GM19099 (cell line): ENCODE data around the gene CDX1.

ENCODE experiments used
- POLR2A ChIP-seq: IDR thresholded peaks from 3 replicates; pipeline ENCODE4 v1.6.1; 2011; ENCODE audit warnings: low read depth; ENCODE audit not compliant: insufficient read length; ENCODE audit errors: extremely low read depth

Gene CDX1

DNA sequence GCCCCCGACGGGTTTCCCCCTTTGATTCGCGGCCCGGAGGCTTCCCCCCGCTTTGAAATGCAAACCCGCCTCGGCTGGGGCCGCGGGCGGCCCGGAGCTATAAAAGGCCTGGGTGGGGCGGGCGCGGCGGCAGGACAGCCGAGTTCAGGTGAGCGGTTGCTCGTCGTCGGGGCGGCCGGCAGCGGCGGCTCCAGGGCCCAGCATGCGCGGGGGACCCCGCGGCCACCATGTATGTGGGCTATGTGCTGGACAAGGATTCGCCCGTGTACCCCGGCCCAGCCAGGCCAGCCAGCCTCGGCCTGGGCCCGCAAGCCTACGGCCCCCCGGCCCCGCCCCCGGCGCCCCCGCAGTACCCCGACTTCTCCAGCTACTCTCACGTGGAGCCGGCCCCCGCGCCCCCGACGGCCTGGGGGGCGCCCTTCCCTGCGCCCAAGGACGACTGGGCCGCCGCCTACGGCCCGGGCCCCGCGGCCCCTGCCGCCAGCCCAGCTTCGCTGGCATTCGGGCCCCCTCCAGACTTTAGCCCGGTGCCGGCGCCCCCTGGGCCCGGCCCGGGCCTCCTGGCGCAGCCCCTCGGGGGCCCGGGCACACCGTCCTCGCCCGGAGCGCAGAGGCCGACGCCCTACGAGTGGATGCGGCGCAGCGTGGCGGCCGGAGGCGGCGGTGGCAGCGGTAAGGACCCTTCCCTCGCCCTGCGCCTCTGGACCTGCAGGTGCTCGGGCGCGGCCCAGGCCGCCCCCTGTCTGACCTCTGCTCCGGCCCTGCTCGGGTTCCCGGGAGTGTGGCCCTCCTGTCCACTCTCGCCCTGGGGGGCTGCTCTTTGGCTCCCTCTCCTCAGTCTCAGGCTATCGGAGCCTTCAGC, at the start of gene CDX1:
Gene CDX1, plus strand, starts transcription at position 129 of the 862 bp plus-strand sequence. Its CDS starts 99 bp downstream, at position 228.
- TF ChIP-seq POLR2A: no peak

DNA sequence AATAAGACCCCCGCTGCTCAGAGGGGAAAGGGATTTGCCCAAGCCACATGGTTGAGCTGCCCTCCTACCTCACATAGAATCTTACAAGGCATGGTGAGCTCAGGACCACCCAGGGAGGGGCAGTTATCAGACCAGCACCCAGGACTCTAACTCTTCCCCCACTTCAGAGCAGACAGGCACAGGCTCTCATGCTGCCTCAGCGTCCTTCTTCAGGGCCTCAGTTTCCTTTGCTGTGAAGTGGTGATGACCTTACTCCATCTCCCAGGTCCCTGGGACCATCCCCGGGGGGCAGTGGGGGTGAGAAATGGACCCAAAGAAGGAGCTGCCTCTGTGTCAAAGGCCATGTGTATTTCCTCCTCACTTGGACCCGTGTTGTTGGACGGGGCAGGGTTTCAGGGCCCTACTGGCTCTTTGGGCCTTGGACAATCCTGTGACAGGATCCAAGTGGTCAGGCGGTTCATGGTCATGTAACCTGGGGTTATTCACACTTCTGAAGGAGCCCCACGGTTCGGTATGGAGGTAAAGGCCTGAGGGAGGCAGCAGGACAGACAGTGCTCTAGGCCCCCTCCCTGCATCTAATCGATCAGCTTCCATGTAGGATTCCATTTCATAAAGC, 48.5 kb upstream of the CDX1 start:
- TF ChIP-seq POLR2A: no peak

DNA sequence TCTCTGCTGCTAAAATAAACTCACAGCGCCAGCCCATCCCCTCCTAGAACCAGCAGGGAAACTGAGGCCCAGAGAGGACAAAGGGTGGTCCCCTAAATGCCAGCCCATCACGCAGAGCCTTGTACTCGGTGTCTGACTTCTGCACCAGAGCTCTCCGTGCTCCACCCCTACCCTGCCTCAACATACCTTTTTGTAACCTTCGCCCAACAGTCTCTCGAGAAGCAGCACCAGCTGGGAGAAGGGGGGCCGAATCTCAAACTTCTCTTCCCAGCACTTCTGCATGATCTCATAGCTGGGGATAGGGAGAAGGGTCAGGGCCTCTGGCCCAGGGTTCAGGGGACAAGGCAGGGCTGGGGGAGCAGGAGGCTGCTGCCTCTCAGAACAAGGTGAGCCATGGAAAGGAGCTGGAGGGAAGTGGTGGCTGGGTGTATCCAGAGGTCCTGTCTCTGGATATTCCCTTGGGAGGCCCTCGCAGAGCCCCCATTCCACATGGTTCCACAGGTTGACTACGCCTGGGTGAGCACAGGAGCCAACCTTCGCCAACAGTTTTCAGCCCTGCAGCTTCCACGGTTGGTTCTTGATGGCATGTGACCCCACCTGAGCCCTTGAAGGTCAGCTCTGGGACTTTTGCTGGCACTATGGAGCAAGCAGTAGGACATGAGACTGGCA, 47.9 kb upstream of the CDX1 start:
- TF ChIP-seq POLR2A: no peak

DNA sequence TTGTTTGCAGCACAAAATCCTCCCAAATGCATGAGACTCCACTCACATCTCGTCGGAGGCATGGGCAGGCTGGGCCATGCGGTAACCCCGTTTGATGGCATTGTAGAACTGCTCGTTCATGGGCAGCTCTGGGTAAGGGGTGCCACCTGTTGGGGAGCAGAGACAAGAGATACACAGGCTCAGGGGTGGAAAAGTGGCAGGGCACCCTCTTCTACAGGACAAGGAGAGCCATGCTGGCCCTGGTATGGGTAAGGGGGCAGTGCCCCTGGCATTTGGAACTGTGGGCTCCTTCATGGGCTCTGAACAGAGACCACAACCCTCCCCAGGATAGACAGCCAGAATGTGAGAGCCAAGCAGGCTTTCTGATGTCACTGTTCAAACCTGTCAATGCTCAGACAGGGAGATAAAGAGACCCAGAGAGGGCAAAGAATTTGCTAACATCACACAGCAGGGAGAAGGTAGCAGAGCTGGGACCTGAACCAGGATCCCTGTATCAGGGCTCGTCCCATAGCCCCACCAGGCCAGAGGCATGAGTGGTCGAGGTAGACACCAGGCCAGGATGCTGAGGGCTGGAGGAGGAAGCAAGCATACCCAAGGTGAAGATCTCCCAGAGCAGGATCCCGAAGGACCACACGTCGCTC, 47.0 kb upstream of the CDX1 start:
- TF ChIP-seq POLR2A: no peak

GRCh38 chr5:150120062-150120441, 46.5 kb upstream of the CDX1 start:
- TF ChIP-seq POLR2A: no peak

DNA sequence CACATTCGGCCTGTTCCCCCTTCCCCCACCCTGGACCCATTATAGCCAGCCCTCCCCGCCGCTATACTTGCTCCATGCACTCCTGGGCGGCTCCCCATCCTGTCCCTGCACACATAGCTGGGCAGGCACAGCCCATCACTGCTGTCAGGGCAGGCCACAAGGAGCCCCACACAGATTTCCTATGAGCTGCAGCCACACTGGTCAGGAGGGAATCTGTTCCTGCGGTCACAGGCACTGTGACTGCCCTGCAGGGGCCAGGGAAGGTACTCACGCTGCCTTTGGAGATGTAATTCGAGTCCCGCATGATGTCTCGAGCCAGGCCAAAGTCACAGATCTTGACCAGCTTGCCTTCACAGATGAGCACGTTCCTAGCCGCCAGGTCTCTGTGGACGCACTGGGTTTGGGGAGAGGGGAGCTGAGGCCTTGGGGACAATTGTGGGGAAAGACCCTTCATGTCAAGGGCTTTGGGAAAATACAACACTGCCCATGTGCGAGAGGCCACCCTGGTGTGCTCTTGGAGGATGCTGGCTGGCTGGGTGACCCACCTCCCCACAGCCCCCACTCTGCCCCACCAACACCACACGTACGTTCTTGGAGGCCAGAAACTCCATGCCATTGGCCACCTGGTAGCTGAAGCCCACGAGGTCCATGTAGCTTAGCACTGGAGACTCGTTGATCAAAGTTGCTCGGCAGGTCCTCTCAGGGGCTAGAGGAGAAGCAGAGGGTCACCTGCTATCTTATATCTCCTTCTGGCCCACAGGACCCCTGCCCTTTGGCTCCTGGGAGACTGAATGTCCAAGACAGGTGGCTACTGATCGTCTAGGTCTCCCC, 45.7 kb upstream of the CDX1 start:
- TF ChIP-seq POLR2A: no peak

DNA sequence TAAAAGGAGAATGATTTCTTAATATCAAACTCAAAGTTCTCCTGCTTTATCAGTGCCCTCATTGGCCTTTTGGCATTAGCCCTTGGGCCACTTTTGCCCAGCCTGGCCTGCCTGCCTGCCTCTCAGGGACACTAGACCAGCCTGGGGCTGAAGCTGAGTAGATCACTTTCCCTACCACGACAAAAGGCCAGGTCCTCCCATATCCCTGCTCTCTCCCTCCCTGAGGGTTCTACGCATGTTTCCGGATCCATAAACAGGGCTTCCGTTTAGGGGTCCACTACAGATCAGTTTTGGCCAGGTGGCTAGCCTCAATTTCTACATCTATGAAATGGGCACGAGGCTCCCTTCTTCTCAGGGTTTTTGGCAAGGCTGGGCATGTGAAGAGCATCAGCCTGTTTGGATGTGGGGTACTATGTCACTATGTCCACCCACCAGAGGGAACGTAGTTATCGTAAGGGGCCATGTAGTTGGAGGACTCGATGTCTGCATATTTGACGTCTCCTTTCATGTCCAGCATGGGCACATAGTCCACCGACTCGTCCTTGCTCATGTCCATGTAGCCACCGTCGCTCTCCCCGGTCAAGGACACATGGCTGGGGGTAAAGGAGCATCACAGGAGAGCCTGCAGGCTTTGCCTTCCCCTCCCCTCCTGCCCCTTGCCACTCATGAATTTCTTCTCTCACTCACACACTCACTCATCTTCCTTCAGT, 45.0 kb upstream of the CDX1 start:
- no peak for TF ChIP-seq POLR2A

- no peak for TF ChIP-seq POLR2A
These were observed 44.4 kb upstream of the CDX1 start for GRCh38 chr5:150122158-150122510.

- TF ChIP-seq POLR2A: no peak
These were observed 43.8 kb upstream of the CDX1 start for GRCh38 chr5:150122536-150123481.

- TF ChIP-seq POLR2A: no peak
These were observed 43.0 kb upstream of the CDX1 start for GRCh38 chr5:150123542-150123941.

DNA sequence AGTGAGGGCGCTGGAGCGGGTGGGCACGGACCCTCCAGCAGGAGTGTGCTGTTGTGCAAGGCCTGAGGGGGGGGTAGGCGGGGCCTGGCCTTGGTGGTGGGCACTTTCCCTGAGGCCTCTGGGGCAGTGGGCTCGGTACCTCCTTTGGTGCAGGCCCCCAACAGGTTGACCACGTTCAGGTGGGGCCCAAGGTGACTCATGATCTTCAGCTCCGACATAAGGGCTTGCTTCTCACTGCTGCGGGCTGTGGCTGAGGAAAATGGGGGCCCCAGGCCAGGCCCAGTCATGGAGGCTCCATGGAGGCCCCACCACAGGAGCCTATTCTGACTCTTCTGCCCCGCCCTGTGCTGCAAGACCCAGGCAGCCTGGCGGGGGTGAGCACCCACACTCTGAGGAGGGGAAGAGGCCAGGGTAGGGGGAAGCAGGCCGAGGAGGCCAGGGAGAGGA, 42.4 kb upstream of the CDX1 start:
- no peak for TF ChIP-seq POLR2A

DNA sequence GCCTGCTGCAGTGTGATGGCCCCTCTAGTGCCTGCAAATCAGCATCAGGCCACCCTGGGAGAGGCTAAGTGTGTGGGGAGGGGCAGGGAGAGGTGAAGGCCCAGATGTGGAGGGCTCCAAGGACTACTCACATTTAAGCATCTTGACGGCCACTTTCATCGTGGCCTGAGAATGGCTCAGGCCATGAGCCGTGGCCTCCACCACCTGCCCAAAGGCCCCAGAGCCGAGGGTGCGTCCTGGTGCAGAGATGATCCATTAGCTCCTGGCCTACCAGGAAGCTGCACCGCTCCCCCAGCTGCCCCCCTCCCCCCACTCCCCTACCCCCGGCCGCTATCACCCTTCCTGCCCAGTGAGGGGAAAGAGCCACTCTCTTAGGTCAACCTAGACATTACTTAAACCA, 42.0 kb upstream of the CDX1 start:
- no peak for TF ChIP-seq POLR2A

- TF ChIP-seq POLR2A: no peak
These were observed 41.2 kb upstream of the CDX1 start for GRCh38 chr5:150125334-150125733.
